GM12874 (cell line): ENCODE results near the gene VENTX.

Experiments used
- CTCF ChIP-seq: IDR thresholded peaks from 2 replicates; pipeline ENCODE4 v1.5.1; 2011; ENCODE audit warnings: low read depth, mild to moderate bottlenecking, control low read depth, low read length, moderate library complexity; ENCODE audit not compliant: insufficient read depth

The VENTX gene, protein sequence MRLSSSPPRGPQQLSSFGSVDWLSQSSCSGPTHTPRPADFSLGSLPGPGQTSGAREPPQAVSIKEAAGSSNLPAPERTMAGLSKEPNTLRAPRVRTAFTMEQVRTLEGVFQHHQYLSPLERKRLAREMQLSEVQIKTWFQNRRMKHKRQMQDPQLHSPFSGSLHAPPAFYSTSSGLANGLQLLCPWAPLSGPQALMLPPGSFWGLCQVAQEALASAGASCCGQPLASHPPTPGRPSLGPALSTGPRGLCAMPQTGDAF

DNA sequence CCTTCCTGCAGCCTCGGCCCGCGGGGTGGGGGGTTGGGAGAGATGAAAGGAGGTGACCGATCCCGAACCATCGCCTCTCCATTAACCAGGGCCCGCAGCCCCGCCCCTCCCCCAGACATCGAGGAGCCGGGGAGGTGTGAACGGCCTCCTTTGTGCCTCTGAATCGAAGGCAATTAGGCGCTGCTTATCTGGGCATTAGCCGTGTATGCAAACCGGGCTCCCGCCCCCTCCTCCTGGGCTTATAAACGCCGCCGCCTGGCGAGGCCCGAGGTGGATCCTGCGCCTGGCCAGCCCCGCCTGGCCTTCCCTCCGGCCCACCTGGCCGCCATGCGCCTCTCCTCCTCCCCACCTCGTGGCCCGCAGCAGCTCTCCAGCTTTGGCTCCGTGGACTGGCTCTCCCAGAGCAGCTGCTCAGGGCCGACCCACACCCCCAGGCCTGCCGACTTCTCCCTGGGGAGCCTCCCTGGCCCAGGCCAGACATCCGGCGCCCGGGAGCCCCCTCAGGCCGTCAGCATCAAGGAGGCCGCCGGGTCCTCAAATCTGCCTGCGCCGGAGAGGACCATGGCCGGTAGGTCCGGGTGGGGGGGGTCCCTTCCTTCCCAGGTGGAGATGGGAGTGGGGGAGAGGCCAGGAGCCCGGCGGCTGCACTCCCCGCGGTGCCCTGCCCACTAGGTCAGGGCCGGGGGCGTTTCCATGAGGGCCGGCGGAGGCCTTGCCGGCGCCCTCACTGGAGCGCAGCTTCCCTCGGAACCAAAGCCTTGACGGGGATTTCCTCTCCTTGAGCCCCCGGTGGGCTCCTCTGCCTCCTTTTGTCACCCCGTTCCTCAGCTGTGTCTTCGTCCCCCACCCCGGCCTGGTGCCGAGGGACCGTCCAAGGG lies at the start of gene VENTX:
VENTX (plus strand) TSS at position 268 of the 878 bp plus-strand sequence; CDS start at position 328, 60 bp downstream.
- TF ChIP-seq CTCF, result no peak

DNA sequence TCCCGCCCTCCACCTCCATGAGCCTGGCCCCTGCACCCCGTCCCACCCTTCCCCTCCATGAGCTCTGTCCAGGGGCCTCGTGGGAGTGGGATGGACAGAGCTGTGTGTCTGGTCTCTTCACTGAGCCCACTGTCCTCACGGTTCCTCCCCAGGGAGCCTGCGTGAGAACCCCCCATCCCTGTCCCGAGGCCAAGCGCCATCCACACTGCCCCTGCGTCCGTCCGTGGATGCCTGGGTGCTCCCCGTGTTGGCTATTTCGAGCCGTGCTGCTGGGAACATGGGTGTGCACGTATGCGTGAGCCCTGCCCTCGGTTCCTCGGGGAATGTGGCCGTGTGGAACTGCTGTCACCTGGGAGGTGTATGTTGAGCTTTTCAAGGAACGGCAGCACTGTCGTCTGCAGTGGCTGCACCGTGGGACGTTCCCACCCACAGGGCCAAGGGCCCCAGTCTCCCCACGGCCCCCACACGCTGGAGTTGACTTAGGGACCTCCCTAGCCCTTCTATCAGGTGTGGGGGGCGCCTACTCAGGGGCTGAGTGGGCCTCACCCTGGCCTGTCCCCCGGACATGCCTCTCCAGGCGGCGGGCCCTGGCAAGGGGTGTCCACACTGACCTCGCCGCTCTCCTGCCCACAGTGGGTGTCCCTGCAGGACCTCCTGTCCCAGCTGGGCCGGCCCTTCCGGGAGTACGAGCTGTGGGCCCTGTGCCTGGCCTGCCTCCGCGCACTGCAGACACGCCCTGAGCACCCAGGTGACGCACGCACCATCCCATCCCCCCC lies 49.6 kb upstream of the VENTX start:
- no peak for TF ChIP-seq CTCF

DNA sequence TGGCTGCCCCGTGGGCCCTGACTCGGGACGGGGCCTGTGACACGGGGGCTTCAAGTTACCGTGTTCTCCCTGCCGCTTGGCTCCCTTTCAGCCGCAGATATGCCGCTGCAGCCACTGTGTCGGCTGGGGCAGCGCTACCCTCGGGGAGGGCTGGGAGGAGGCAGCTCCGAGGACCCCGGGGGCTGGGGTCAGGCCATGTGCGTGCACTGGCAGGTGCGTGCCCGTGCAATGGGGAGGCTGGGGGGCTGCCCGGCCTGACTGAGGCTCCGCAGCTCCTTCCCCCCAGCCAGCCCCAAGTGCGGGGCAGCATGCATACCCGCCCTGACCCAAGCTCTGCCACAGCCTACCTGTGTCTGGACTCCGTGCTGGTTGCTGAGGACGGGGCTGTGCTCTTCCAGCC lies 48.4 kb upstream of the VENTX start:
- TF ChIP-seq CTCF, result no peak

- TF ChIP-seq CTCF, result no peak
Observed at GRCh38 chr10:133189726-133190125, 47.9 kb upstream of the VENTX start.

GRCh38 chr10:133190225-133190624 lies 47.4 kb upstream of the VENTX start:
- no peak for TF ChIP-seq CTCF

- TF ChIP-seq CTCF, result no peak
Observed at GRCh38 chr10:133191651-133192050, 46.0 kb upstream of the VENTX start.

- TF ChIP-seq CTCF, result no peak
Observed at GRCh38 chr10:133194151-133194550, 43.5 kb upstream of the VENTX start.
